OCI-M2 (cell line): ENCODE data around the gene PPP2CA.
"Not testable (repeated sequence)": the region's sequence is repeated elsewhere in the genome, so short reads cannot be mapped to it uniquely, and the experiment has no call there.

Source experiments
- DNase-seq: peaks from one replicate; lab custom pipeline; 2025; ENCODE audit not compliant: unreplicated experiment; lab: John Stamatoyannopoulos, UW

The PPP2CA gene

GRCh38 chr5:134203630-134204029 lies 22.2 kb downstream of the PPP2CA start:
- no peak for DNase-seq

GRCh38 chr5:134195666-134196065 lies 30.2 kb downstream of the PPP2CA start:
- DNase-seq, result no peak

- no peak for DNase-seq
These were observed 36.8 kb downstream of the PPP2CA start for GRCh38 chr5:134189031-134189430.

- DNase-seq, result no peak
These were observed 37.8 kb downstream of the PPP2CA start for GRCh38 chr5:134188092-134188491.

- DNase-seq, result no peak
These were observed 41.4 kb downstream of the PPP2CA start for GRCh38 chr5:134184155-134185135.

- no peak for DNase-seq
These were observed 42.4 kb downstream of the PPP2CA start for GRCh38 chr5:134183481-134183880.

- no peak for DNase-seq
These were observed 47.8 kb downstream of the PPP2CA start for GRCh38 chr5:134178096-134178419.

GRCh38 chr5:134177369-134178095 lies 48.3 kb downstream of the PPP2CA start:
- DNase-seq, result no peak

GRCh38 chr5:134176511-134177368 lies 49.1 kb downstream of the PPP2CA start, which contains the start of gene SKP1:
SKP1 (minus strand) TSS chr5:134176950; CDS start chr5:134174022, 2,928 bp downstream.
- DNase-seq, result no peak

GRCh38 chr5:134175921-134176510 lies 49.9 kb downstream of the PPP2CA start:
- no peak for DNase-seq

GRCh38 chr5:134174841-134175839 lies 50.7 kb downstream of the PPP2CA start:
- no peak for DNase-seq

GRCh38 chr5:134171972-134172371 lies 53.9 kb downstream of the PPP2CA start:
- no peak for DNase-seq

GRCh38 chr5:134162592-134162991 lies 63.3 kb downstream of the PPP2CA start:
- no peak for DNase-seq

GRCh38 chr5:134161513-134162395 lies 64.1 kb downstream of the PPP2CA start:
- DNase-seq, result no peak

GRCh38 chr5:134153657-134154056 lies 72.2 kb downstream of the PPP2CA start:
- no peak for DNase-seq

- DNase-seq, result no peak
These were observed 72.6 kb downstream of the PPP2CA start for GRCh38 chr5:134153241-134153640.

GRCh38 chr5:134152173-134152832 lies 73.6 kb downstream of the PPP2CA start:
- not testable (repeated sequence) for DNase-seq

- DNase-seq, result no peak
These were observed 74.2 kb downstream of the PPP2CA start for GRCh38 chr5:134151723-134152122.
